SK-N-SH (cell line): Measurements from ENCODE around the gene IL15RA. TPM values are rescaled to one million over a fixed set of nuclear protein-coding genes. Genes with fewer than 3 reads are reported as not detected.

Source experiments
- CTCF ChIA-PET: fragments of 300-600, 350-600 bp; formaldehyde crosslinking; extraction: SDS; loops from one replicate; lab custom pipeline; 2021; lab: Yijun Ruan, JAX
- POLR2A ChIA-PET: fragments of 350-600 bp; sonication (Branson Sonifier 250); formaldehyde crosslinking; extraction: SDS; loops from one replicate; lab custom pipeline; 2020; ENCODE audit warnings: antibody characterized with exemption, inconsistent platforms; lab: Yijun Ruan, JAX
- DNase-seq: peaks from one replicate; pipeline ENCODE4 v3.0.0; 2012
- H2AFZ ChIP-seq: fragments of 200-600 bp; sonication (generic); 2 replicates; pipeline ENCODE4 v1.8.1; 2016; ENCODE audit warnings: antibody characterized with exemption, mild to moderate bottlenecking, low read depth
- H3F3A ChIP-seq: fragments of 200-600 bp; sonication (generic); replicated peaks from 2 replicates; pipeline ENCODE3; 2016; ENCODE audit warnings: antibody characterized with exemption, mild to moderate bottlenecking; ENCODE audit not compliant: insufficient read depth
- H3K27ac ChIP-seq, 2 experiments: fragments of 200-500 bp in 1 of 2; fragments of 200-600 bp in 1 of 2; sonication (Bioruptor generic) in 1 of 2; sonication (generic), shearing (Covaris generic) in 1 of 2; 2 replicates each; pipeline versions ENCODE4 v1.5.1 to v1.6.1; 2014 to 2016; ENCODE audit warnings: low read depth in 2 of 2, inconsistent platforms in 1 of 2, low read length in 1 of 2, mild to moderate bottlenecking in 1 of 2, mixed read lengths in 1 of 2
- H3K27me3 ChIP-seq: fragments of 200-600 bp; sonication (generic), shearing (Covaris generic); 2 replicates; pipeline ENCODE4 v1.6.1; 2016; ENCODE audit warnings: mixed run types; ENCODE audit not compliant: insufficient read depth
- H3K36me3 ChIP-seq, 2 experiments: fragments of 200-500 bp in 1 of 2; fragments of 200-600 bp in 1 of 2; sonication (Bioruptor generic) in 1 of 2; sonication (generic) in 1 of 2; replicated peaks in 1 of 2; 2 replicates each; pipeline versions ENCODE3 to v1.5.1; 2014 to 2016; ENCODE audit warnings: low read length in 1 of 2, mild to moderate bottlenecking in 1 of 2; ENCODE audit not compliant: insufficient read depth in 2 of 2, control insufficient read depth in 1 of 2
- H3K4me1 ChIP-seq, 2 experiments: fragments of 200-500 bp in 1 of 2; fragments of 200-600 bp in 1 of 2; sonication (Bioruptor generic) in 1 of 2; sonication (generic), shearing (Covaris generic) in 1 of 2; 2 replicates each; pipeline versions ENCODE4 v1.5.1 to v1.6.1; 2014 to 2016; ENCODE audit warnings: low read depth in 1 of 2, low read length in 1 of 2, mixed run types in 1 of 2; ENCODE audit not compliant: insufficient read depth in 2 of 2, control insufficient read depth in 1 of 2
- H3K4me2 ChIP-seq: fragments of 200-600 bp; sonication (generic), shearing (Covaris generic); 2 replicates; pipeline ENCODE4 v1.6.1; 2017; ENCODE audit warnings: mixed run types
- H3K4me3 ChIP-seq, 2 experiments: fragments of 200-500 bp in 1 of 2; fragments of 200-600 bp in 1 of 2; sonication (Bioruptor generic) in 1 of 2; sonication (generic), shearing (Covaris generic) in 1 of 2; 2 replicates each; pipeline versions ENCODE4 v1.5.1 to v1.8.1; 2014 to 2016; ENCODE audit warnings: low read depth in 2 of 2, inconsistent platforms in 1 of 2, low read length in 1 of 2, mild to moderate bottlenecking in 1 of 2, mixed read lengths in 1 of 2, moderate library complexity in 1 of 2
- H3K79me2 ChIP-seq: fragments of 200-600 bp; sonication (generic); 2 replicates; pipeline ENCODE4 v1.8.1; 2017; ENCODE audit warnings: mild to moderate bottlenecking; ENCODE audit not compliant: insufficient read depth
- H3K9ac ChIP-seq: fragments of 200-600 bp; sonication (generic); 2 replicates; pipeline ENCODE4 v1.6.1; 2017; ENCODE audit warnings: mixed run types
- H3K9me2 ChIP-seq: fragments of 200-600 bp; sonication (generic); 2 replicates; pipeline ENCODE4 v1.6.1; 2017; ENCODE audit warnings: mixed run types
- H3K9me3 ChIP-seq: fragments of 200-600 bp; sonication (generic); 2 replicates; pipeline ENCODE4 v1.6.1; 2017; ENCODE audit warnings: mixed run types, mild to moderate bottlenecking, moderate library complexity
- H4K20me1 ChIP-seq: fragments of 200-600 bp; sonication (generic); 2 replicates; pipeline ENCODE4 v1.6.1; 2017; ENCODE audit warnings: mild to moderate bottlenecking, mixed run types; ENCODE audit not compliant: insufficient read depth
- CHD2 ChIP-seq: fragments of 150-350 bp; IDR thresholded peaks from 2 replicates; pipeline ENCODE4 v1.6.1; 2018; ENCODE audit warnings: low read length; ENCODE audit not compliant: partially characterized antibody
- EP300 ChIP-seq, 2 experiments: IDR thresholded peaks; 2 replicates each; pipeline versions ENCODE4 v1.4.0 to v1.6.1; 2012; ENCODE audit warnings: borderline replicate concordance in 1 of 2, low read depth in 1 of 2, low read length in 1 of 2
- FOSL2 ChIP-seq: IDR thresholded peaks from 2 replicates; pipeline ENCODE4 v1.4.0; 2012; ENCODE audit warnings: low read depth, mild to moderate bottlenecking, moderate library complexity, borderline replicate concordance
- FOXJ3 ChIP-seq: sonication (generic); formaldehyde crosslinking; IDR thresholded peaks from 2 replicates; pipeline ENCODE4 v1.5.1; 2020; ENCODE audit warnings: mild to moderate bottlenecking, missing genetic modification reagents
- FOXM1 ChIP-seq: IDR thresholded peaks from 2 replicates; pipeline ENCODE4 v1.4.0; 2012; ENCODE audit warnings: low read depth, mild to moderate bottlenecking
- MEF2A ChIP-seq: IDR thresholded peaks from 2 replicates; pipeline ENCODE4 v1.4.0; 2012; ENCODE audit warnings: low read depth, borderline replicate concordance
- MXI1 ChIP-seq: IDR thresholded peaks from 2 replicates; pipeline ENCODE4 v1.6.1; 2012; ENCODE audit warnings: mild to moderate bottlenecking, low read depth, low read length, improper control_type of control experiment
- NRF1 ChIP-seq: IDR thresholded peaks from 2 replicates; pipeline ENCODE4 v1.6.1; 2012; ENCODE audit warnings: low read depth, mild to moderate bottlenecking, low read length
- RAD21 ChIP-seq: IDR thresholded peaks from 2 replicates; pipeline ENCODE4 v1.6.1; 2012; ENCODE audit warnings: mild to moderate bottlenecking, low read length
- SMC3 ChIP-seq: IDR thresholded peaks from 2 replicates; pipeline ENCODE4 v1.6.1; 2012; ENCODE audit warnings: low read depth, low read length, improper control_type of control experiment
- TCF12 ChIP-seq: IDR thresholded peaks from 2 replicates; pipeline ENCODE4 v1.4.0; 2012
- TEAD4 ChIP-seq: IDR thresholded peaks from 2 replicates; pipeline ENCODE4 v1.4.0; 2012; ENCODE audit warnings: mild to moderate bottlenecking, borderline replicate concordance; ENCODE audit not compliant: insufficient read depth
- YY1 ChIP-seq: IDR thresholded peaks from 2 replicates; pipeline ENCODE4 v1.4.0; 2012; ENCODE audit warnings: low read depth, mild to moderate bottlenecking
- WGBS: methylation state at CpG from one replicate; pipeline ENCODE4 v1.1.6; 2017; ENCODE audit warnings: low lambda C conversion rate; 5-methylcytosine and 5-hydroxymethylcytosine counted together
- polyA plus RNA-seq, 3 experiments: library from polyadenylated mRNA; depleted of rRNA; stranded (reverse); fragments of >200 nt; gene quantifications; 2 replicates each; pipeline ENCODE4 v1.2.3, GENCODE V29; 2012
- TF ChIP-seq, protein P1 (sequence below): IDR thresholded peaks from 2 replicates; pipeline ENCODE4 v1.6.1; 2012; ENCODE audit warnings: mild to moderate bottlenecking, low read depth, low read length, moderate library complexity
- TF ChIP-seq, protein P2 (sequence below): IDR thresholded peaks from 2 replicates; pipeline ENCODE4 v1.4.0; 2012; ENCODE audit warnings: low read depth
- TF ChIP-seq, protein P3 (sequence below): IDR thresholded peaks from 2 replicates; pipeline ENCODE4; 2012
- TF ChIP-seq, protein P4 (sequence below): IDR thresholded peaks from 2 replicates; pipeline ENCODE4 v1.4.0; 2012; ENCODE audit warnings: low read depth, borderline replicate concordance
- TF ChIP-seq, protein P5 (sequence below): fragments of 200-600 bp; sonication (generic); IDR thresholded peaks from 2 replicates; pipeline ENCODE4 v1.6.1; 2017; ENCODE audit warnings: antibody characterized with exemption, mild to moderate bottlenecking, moderate library complexity
- TF ChIP-seq, protein P6 (sequence below): fragments of 150-350 bp; IDR thresholded peaks from 2 replicates; pipeline ENCODE4 v1.6.1; 2016; ENCODE audit warnings: mild to moderate bottlenecking, low read depth, low read length

The IL15RA gene
- polyA plus RNA-seq, 1 of the 3 experiments (the other 2 are of a cell fraction): 2.1 TPM

DNA sequence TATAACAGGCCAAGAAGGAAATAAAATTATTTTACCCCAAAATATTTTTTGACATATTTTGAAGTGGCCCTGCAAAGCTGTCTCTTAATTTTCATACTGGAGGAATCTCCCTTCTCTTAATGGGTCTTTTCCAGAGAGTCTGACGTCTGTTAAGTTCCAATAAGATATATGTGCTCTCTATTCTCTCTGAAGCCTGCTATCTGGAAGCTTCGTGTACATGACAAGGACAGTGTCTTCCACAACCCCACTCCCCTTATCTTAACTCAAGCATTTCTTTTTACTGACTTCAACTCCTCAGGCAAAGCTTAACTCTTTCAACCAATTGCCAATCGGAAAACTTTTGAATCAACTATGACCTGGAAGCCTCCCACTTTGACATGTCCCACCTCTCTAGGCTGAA lies 29.2 kb upstream of the IL15RA start:
- no peak overlapping the region for H3K4me2 ChIP-seq
- DNase-seq: no peak
- no peak overlapping the region for H2AFZ ChIP-seq
- H3K79me2 ChIP-seq: no peaks in the 10 kb centered on the region
- H3K9me2 ChIP-seq: no peaks in the 10 kb centered on the region
- H3K9ac ChIP-seq: no peak overlapping the region
- CTCF ChIA-PET: no interaction called here
- no peak overlapping the region for H3K4me3 ChIP-seq
- TF ChIP-seq EP300 (IDR thresholded peaks at IDR 0.05; ENCODE audit: borderline replicate concordance in 1 of 2, low read depth in 1 of 2, low read length in 1 of 2) (no peak), MEF2A (no peak), NRF1 (no peak), FOXJ3 (CRISPR knock-in tag) (no peak), YY1 (no peak), TEAD4 (no peak), FOSL2 (no peak), FOXM1 (no peak), MXI1 (no peak), CHD2 (no peak), TCF12 (no peak), RAD21 (no peak), SMC3 (no peak)
- TF ChIP-seq, protein P1, sequence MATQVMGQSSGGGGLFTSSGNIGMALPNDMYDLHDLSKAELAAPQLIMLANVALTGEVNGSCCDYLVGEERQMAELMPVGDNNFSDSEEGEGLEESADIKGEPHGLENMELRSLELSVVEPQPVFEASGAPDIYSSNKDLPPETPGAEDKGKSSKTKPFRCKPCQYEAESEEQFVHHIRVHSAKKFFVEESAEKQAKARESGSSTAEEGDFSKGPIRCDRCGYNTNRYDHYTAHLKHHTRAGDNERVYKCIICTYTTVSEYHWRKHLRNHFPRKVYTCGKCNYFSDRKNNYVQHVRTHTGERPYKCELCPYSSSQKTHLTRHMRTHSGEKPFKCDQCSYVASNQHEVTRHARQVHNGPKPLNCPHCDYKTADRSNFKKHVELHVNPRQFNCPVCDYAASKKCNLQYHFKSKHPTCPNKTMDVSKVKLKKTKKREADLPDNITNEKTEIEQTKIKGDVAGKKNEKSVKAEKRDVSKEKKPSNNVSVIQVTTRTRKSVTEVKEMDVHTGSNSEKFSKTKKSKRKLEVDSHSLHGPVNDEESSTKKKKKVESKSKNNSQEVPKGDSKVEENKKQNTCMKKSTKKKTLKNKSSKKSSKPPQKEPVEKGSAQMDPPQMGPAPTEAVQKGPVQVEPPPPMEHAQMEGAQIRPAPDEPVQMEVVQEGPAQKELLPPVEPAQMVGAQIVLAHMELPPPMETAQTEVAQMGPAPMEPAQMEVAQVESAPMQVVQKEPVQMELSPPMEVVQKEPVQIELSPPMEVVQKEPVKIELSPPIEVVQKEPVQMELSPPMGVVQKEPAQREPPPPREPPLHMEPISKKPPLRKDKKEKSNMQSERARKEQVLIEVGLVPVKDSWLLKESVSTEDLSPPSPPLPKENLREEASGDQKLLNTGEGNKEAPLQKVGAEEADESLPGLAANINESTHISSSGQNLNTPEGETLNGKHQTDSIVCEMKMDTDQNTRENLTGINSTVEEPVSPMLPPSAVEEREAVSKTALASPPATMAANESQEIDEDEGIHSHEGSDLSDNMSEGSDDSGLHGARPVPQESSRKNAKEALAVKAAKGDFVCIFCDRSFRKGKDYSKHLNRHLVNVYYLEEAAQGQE: no peak
- TF ChIP-seq, protein P2, sequence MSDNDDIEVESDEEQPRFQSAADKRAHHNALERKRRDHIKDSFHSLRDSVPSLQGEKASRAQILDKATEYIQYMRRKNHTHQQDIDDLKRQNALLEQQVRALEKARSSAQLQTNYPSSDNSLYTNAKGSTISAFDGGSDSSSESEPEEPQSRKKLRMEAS: no peak
- TF ChIP-seq, protein P3, sequence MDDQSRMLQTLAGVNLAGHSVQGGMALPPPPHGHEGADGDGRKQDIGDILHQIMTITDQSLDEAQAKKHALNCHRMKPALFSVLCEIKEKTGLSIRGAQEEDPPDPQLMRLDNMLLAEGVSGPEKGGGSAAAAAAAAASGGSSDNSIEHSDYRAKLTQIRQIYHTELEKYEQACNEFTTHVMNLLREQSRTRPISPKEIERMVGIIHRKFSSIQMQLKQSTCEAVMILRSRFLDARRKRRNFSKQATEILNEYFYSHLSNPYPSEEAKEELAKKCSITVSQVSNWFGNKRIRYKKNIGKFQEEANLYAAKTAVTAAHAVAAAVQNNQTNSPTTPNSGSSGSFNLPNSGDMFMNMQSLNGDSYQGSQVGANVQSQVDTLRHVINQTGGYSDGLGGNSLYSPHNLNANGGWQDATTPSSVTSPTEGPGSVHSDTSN: no peak
- TF ChIP-seq, protein P4, sequence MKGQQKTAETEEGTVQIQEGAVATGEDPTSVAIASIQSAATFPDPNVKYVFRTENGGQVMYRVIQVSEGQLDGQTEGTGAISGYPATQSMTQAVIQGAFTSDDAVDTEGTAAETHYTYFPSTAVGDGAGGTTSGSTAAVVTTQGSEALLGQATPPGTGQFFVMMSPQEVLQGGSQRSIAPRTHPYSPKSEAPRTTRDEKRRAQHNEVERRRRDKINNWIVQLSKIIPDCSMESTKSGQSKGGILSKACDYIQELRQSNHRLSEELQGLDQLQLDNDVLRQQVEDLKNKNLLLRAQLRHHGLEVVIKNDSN: no peak
- TF ChIP-seq, protein P5, sequence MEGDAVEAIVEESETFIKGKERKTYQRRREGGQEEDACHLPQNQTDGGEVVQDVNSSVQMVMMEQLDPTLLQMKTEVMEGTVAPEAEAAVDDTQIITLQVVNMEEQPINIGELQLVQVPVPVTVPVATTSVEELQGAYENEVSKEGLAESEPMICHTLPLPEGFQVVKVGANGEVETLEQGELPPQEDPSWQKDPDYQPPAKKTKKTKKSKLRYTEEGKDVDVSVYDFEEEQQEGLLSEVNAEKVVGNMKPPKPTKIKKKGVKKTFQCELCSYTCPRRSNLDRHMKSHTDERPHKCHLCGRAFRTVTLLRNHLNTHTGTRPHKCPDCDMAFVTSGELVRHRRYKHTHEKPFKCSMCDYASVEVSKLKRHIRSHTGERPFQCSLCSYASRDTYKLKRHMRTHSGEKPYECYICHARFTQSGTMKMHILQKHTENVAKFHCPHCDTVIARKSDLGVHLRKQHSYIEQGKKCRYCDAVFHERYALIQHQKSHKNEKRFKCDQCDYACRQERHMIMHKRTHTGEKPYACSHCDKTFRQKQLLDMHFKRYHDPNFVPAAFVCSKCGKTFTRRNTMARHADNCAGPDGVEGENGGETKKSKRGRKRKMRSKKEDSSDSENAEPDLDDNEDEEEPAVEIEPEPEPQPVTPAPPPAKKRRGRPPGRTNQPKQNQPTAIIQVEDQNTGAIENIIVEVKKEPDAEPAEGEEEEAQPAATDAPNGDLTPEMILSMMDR: no peak
- TF ChIP-seq, protein P6, sequence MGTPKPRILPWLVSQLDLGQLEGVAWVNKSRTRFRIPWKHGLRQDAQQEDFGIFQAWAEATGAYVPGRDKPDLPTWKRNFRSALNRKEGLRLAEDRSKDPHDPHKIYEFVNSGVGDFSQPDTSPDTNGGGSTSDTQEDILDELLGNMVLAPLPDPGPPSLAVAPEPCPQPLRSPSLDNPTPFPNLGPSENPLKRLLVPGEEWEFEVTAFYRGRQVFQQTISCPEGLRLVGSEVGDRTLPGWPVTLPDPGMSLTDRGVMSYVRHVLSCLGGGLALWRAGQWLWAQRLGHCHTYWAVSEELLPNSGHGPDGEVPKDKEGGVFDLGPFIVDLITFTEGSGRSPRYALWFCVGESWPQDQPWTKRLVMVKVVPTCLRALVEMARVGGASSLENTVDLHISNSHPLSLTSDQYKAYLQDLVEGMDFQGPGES: no peak
- POLR2A ChIA-PET: no interaction called here
- H3K27me3 ChIP-seq: peaks cover 21% of the 10 kb centered on the region; the same call in 1 of the 2 replicates
- H3K36me3 ChIP-seq: no peaks in the 10 kb centered on the region
- no peaks in the 10 kb centered on the region for H3K4me1 ChIP-seq
- H4K20me1 ChIP-seq: no peaks in the 10 kb centered on the region
- WGBS: 22% methylated on average over 3 of the region's 3 CpGs
- no peaks in the 10 kb centered on the region for H3F3A ChIP-seq
- no peaks in the 10 kb centered on the region for H3K9me3 ChIP-seq
- H3K27ac ChIP-seq: no peak overlapping the region
